ENCODE results near the gene NRM.
A peak's percentile ranks its signal among the peaks of the same experiment; 100 is the strongest.

Gene NRM

DNA sequence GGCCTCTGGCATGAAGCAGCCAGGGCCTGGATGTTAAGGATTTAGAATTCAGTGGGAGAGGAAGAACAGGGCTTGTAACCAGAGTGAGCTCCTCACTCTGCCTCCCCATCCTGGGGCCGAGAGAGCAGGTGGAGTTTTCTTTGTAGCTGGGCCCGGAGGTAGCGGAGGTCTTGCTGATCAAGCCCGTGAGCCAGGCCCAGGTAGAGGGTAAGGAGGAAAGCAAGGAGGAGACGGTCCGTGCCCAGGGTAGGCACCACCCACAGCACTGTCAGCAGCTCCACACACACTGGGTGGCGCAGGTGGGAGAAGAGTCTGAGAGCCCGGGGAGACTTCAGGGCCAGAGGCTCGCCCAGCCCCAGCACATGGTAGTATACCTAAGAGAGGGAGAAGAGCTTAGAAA lies 2.2 kb downstream of the NRM start:
- no peak for DNase-seq (ENCODE audit: low read depth in 3 of 3)

DNA sequence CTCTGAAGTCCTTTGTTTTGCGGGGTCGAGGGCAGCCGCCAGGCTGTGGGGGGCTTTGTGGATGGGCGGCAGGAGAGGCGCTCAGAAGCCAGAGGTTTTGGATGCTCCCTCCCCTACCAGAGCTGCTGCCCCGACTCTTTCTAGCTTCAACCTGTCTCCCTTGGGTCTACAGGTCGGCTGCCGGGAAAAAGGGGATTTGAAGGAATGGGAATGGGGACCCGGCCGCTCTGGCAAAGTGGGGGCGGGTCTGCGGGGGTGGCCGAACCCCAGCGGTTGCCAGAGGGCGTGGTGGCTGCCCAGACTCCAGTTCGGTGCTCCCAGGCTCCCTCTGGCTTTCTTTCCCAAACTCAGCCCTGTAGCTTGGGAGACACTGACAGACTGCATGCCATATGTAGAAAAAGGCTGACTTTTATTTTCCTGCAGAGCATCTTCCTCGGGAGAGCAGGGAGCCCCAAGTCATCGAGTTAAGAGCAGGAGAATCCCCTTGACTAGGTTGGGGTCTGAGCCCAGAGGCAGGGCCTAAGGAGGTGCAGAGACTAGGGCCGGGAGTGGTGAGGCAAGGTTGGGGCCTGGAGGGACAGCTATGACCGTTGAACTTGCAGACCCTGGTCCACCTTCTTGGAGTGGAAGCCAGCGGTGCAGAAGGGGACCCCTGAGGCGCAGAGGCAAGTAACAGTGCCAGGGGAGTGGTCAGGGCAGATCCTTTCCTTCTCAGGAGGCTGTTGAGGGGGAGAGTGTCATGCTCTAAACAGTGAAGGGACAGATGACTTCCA lies 2.9 kb downstream of the NRM start:
- no peak for DNase-seq (ENCODE audit: low read depth in 3 of 3)

DNA sequence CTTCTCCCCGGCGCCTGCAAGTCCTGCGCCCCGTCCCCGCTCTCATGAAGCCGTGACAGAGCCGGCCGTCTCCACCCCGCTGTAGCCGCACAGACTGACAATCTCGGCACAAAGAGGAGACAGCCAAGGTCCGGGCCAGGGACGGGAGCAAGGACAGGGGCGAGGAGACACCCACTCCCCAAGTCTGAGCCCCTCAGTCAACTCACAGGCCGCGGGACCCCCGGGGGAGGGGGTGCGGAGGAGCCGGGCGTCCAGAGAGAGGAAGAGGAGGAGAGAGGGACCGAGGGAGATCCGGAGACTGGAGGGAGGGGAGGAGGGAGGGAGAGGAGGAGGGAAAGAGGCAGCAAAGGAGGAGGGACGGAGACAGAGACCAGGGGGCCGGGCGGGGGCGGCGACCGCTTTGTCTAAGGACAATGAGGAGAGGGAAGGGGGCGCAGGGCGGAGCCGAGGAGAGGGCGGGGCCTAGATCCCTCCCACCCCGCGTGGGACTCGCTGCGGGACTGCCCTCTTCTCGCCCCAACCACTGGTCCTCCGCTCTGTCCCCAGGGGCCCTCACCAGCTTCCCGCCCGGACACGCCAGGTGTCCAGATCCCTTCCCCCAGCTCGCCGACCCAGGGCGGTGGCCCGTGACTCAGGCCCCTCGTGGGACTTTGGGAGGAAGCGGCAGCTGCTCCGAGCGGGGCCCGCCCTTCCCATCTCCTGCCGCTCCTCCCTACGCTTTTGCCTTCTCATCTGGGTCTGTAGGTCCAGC lies 3.7 kb downstream of the NRM start:
- peak in 2 of 3 experiments; percentile 75 to 95 for DNase-seq (ENCODE audit: low read depth in 3 of 3)

DNA sequence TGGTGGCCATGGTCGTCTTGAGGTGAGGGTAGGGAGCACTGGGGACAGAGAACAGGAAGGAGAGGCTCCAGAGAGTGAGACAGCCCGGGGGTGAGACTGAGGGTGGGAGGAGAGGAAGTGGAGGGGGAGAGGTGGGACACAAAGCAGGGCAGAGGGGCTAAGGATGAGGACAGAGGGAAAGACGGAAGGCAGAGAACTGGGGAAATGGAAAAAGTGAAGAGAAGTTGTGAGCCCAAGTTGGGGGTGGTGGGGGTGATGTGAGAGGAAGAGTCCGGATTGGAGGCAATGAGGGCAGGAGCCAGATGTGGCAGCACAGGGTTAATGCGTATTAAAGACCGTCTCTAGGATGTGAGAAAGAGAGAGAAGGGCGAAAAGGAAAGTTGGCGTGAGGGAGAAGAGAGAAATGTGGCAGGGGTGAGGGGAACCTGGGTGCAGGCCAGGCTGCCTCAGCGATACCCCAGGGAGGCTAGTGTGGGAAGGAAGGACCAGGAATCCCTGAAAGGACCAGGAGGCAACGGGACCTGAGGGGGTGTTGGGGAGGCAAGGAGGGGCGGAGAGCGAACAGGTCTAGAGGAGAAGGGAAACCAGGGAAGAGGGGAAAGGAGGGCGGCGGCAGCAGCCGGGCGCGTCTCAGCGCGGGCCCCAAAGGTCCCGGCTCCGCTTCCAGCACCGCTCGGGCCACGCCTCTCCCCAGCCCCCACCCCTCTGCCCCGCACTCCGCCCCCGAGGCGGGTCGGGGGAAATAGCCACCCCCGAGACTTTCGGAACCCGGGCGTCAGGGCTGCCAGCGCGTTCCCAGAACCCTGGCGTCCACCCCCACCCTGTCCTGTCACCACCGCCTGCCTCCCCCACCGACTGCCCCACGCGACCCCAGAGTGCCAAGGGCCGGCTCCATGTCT lies 4.5 kb downstream of the NRM start, which contains the start of gene PPP1R18:
Gene PPP1R18, minus strand, starts transcription at position 637 of the 899 bp plus-strand sequence. Its CDS starts 627 bp downstream, at position 10.
- peak; percentile 76 to 91 (median 80) for DNase-seq (ENCODE audit: low read depth in 3 of 3)

DNA sequence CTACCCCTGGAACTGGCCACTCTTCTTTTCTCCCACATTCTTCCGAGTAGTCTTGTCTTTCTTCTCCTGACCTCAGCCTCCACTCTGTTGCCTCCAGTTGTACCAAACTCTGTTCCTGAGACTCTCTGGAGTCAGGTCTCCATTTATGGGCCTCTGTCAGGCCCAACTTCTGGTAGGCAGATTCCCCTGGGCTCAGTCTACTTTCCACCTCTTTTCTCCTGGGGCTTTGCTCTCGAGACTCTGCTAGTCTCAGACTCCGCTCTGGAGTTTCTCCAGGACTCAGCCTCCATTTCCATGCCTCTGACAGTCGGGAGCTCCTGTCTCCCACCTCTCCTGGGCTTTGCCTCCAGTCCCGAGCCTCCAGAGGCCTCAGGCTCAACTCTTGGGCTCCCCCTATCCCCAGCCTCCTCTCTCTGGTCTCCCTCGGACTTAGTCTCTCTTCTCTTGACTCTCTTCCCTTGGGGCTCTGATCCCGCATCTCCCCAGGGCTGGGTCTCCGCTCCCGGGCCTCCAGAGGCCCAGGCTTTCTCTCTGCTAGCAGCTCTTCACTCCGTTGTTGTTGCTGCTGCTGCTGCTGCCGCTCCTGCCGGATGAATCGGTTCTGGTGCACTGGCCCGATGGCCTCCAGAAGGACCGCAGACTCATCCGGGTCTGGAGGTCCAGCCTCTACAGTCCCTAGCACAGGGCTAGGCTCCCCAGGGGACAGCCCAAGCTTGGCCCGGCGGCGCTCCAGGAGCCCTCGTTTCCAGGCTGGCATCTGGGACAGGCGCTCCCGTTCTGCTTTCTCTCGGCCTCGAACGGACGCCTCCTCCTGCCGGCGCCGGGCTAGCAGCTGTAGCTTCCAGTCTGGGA lies 5.4 kb downstream of the NRM start:
- DNase-seq (ENCODE audit: low read depth in 3 of 3): no peak

DNA sequence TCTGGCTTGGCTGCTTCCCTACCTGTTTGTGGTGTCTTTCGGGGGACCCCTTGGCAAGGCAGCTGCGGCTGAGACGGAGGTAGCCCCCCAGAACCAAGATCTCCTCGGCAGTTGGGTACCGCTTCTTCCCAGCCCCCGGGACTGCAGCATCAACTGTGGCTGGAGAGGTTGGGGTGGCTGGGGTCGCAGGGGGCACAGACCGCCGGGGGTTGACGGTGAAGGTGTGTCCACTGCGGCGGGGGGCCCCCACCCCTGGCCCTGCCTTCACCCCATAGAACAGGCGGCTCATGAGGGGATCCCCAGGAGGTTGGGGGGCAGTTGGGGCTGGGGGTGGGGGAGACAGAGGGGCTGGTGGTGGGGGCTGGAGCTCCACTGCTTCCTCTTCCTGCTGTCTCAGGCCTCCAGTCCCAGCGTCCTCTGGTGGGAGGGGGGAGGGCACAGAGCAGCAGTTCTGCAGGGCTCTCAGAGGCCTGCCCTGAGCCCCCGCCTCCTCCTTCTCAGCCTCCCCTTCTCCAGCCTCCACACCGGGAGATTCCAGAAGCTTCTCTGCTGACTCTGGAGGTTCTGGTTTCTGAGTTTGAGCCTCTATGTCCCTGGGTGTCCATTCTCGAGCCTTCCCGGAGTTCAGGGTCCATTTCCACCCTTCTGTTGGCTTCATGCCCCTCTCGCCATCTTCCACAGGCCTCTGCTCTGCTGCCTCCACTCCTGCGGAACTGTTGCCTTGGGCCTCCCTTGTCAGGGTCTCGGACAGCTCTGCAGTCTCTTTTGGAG lies 6.2 kb downstream of the NRM start:
- DNase-seq (ENCODE audit: low read depth in 3 of 3): peak in 1 of 3 experiments; percentile 61

DNA sequence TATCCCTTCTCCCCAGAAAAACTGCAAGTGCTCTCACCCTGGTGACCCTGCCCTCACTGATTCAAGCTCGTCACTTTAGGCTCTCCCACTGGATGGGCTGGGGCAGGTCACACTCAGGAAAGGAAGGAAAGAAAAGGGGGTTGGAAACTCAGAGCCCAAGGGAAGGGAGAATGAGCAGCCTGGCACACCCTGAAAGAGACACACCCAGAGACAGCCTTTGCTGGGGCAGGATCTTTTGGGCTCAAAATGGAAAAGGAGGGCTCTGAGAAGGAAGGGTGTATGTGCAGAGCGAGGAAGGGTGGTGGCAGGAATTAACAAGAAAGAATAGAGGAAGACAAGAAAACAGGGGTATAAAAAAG lies 6.8 kb downstream of the NRM start:
- no peak for DNase-seq (ENCODE audit: low read depth in 3 of 3)

DNA sequence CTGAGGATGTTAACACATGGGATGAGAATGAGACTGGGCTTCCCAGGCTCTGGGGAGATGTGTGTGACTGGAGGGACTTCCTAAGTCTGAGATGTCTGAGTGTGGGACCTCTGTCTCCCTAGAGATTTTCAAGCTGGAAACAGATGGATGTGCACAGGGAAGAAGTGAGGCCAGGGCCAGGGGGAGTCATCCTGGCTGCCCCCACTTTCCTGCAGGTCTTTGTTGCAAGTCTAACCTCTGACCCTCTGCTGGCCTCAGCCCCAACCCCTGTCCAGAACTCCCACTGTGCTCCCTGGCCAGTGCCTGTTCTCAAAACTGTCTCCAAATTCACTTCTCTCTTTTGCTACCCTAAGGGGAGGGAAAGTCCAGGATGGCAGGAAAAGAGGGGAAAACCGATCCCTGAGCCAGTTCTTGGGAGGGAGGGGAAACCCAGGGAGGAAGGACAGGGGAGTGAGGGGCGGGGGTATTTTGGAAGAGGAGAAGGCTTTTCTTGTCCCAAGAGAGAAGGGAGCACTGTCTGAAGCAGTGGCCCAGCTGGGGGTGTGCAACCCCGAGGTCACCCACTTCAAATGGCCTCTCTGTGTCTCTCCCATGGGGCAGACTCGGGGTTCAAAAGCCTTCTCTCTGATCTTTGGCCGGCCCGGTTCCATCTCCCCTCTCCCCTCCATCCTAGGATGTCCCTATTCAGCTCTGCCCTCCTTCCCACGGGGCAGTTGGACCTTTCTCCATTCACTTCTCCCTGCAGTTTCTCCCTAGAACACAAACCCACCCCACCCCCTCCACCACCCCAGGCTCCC lies 7.4 kb downstream of the NRM start:
- DNase-seq (ENCODE audit: low read depth in 3 of 3): no peak

DNA sequence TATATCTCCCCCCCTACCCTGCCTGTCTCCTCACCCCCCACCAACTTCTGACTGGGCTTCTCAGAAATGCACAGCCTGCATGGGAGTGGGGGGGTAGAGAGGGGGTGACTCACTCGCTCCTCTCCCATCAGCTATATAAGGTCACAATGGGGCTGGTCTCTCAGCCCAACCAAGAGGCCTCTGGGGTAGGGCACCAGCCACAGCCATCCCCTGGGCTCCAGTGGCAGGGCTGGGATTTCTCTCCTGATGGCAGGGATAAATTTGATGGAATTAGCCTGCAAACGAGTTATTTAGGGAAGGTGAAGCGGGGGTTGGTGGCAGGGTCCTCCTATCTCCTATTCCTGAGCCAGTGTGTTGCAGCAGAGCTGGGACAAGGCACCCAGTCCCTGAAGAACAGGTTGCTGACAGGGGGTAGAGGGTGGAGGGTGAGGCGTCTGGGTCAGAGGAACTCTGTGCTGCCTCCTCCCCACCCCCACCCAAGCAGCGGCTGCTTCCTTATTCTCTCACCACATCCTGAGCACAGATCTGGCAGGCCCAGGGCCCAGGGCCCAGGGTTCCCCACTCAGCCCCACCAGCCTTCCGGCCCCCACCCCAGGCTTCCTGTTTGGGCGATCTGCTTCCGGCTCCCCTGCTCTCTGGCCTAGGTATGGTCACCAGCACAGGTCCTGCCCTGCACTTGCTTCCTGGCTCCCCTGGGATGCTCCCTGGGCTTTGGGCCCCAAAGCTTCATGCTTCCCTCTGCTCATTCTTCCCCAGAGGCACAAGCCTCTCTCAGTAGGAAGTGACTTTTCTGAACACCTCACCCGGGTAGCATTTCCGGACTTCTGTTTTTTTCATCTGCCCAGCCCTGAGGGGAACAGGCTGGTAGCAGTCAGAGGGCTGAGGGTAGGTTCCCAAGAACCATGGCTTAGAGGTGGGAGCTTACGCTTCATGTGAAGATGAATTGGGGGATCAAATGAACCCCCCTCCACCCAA lies 8.4 kb downstream of the NRM start:
- DNase-seq (ENCODE audit: low read depth in 3 of 3): peak; percentile 67 to 85 (median 74)

DNA sequence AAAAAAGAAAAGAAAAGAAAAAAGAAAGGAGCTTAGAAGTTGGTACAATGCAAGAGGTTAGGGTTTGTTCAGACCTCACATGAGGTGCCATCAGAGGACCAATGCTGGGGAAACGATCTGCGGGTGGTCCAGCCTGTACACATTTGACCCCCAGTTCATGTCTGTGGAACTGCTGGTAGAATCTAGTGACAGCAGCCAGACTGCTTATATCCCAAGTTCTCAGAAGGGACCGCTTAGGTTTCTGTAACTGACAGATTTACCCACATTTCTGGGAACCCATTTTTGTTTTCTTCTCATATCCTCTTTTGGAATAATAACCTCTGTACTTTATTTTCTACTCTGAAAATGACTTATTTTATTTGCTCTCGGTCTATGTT lies 9.0 kb downstream of the NRM start:
- DNase-seq (ENCODE audit: low read depth in 3 of 3): no peak

DNA sequence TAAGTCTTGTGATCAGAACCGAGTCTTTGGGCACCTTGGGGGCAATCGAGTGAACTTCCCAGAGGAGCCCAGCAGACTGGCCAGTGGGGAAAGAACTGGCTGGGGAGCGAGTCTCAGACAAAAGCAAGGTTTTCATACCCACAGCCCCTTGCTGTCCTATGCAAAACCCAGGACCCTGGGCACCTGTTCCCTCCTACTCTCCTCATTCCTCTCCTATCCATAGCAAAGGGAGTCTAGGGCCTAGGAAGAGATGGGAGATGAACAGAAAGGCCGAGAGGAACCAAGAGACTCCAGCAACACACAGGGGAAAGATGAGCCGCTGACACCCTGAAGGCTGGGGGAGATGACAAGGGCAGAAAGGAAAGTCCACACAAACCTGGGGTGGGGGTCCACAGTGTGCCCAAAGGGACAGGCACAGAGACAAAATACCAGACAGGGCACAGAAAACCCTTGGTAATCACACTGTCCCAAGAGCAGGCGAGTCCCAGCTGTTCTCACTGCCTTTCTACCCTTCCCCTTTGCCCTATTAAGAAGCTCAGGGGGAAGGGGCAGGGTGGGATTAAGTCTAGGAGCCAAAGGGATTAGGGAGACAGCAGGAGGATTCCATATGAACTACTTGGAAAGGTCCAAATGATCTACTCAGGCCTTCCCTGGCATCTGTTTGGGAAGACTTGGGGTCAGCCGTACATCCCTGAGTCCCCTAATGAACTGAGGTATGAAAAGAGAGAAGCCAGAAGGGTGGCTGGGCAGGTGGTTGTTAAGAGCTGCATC lies 10.8 kb downstream of the NRM start:
- no peak for DNase-seq (ENCODE audit: low read depth in 3 of 3)

DNA sequence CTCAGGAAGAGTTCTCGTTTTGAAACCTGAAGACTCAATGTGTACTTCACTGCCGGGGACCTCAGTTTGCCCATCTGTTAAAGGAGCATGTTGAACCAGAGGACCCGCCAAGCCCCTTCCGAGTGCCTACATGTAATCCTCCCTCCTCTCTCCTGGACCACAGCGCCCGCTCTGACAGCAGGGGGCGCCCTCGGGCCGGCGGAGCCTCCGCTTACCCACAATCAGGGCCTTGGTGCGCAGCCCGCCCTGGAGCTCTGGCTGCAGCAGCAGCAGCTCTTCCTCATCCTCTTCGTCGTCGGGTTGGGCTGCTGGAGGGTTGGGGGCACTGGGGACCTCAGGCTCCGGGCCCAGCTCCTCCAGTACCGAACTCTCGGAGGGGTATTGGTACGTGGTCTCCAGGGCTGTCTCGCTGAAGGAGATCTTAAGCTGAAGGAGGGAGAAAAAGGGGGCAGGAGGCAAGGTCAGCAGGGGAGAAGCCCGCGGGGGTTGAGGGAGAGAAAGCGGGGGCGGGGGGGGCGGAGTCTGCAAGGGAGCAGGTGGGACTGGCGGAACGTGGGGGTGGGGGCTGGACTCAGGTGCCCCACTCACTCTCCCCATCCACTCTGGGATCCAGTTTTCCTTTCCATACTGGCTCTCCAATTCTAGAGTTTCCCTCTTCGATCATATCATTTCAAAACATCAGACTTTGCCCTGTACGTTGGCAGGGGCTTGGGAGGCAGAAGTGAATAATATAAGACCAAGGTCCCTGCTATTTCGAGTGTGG lies 11.6 kb downstream of the NRM start:
- DNase-seq (ENCODE audit: low read depth in 3 of 3): peak; percentile 80 to 90 (median 86)

DNA sequence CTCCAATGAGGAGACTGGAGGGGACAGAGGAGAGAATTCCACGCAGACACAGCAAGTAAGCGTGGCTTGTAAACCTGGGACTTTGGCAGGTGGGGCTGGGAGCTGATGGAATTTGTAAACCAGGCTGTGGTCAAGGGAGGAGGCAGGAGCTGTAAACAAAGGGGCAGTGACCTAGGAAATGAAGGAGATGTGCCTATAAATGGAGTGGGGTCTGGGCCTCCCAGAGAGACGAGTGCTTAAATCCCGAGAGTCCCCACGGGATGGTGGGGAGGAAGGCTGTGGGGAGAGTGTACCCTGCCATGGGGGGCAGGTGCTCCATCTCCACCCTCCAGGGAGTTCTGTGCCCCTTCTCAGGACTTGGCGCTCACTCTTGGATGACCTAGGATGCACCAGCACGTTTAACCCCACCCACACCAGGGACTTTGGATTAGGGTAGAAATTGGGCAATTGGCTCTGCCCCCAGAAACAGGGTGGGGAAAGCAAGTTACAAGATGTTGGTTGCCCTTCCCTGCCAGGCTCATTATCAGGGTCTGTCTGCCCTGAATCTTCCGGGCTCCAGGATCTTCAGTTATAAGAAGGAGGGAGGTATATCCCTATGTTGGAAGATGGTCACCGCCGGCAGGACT lies 14.0 kb downstream of the NRM start:
- no peak for DNase-seq (ENCODE audit: low read depth in 3 of 3)

DNA sequence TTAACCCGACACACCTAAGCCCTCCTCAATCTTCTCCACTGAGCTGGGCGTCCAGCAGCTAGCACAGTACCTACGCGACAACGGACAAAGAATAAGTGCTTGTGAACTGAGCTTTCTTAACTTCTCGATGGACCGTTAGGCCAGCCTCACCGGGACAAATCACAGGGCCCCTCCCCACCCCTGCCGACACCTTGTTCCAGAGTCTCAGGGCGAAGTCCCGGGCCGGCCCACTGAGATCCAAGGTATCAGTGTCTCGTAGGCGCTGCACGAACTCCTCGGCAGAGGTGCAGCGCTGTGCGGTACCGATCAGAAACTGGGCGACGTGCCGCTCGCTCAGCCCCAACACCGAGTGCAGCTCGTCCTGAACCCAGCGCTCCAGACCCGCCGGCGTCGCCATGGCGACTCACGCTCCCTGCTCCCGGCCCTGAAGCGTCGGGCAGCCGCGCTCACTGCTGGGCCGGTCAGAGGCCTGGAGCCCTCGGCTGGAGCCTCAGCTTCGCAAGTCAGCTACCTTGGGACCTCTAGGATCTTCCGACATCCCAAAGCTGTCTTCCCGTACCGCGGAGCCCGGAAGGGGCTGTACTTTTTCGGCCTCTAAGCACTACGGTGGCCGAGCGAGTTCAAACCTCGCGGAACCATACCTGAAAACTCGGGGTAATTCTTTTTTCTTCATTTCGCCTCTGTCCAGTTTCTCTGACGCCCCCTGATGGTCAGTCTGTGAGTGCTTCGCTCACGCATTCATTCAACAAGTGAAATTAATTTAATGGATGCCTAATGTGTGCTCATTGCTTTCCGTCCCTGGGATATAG lies 18.1 kb downstream of the NRM start, which contains the start of gene DHX16:
Gene DHX16, minus strand, starts transcription at position 562 of the 809 bp plus-strand sequence. Its CDS starts 165 bp downstream, at position 397.
- DNase-seq (ENCODE audit: low read depth in 3 of 3): peak; percentile 78 to 90 (median 88)

DNA sequence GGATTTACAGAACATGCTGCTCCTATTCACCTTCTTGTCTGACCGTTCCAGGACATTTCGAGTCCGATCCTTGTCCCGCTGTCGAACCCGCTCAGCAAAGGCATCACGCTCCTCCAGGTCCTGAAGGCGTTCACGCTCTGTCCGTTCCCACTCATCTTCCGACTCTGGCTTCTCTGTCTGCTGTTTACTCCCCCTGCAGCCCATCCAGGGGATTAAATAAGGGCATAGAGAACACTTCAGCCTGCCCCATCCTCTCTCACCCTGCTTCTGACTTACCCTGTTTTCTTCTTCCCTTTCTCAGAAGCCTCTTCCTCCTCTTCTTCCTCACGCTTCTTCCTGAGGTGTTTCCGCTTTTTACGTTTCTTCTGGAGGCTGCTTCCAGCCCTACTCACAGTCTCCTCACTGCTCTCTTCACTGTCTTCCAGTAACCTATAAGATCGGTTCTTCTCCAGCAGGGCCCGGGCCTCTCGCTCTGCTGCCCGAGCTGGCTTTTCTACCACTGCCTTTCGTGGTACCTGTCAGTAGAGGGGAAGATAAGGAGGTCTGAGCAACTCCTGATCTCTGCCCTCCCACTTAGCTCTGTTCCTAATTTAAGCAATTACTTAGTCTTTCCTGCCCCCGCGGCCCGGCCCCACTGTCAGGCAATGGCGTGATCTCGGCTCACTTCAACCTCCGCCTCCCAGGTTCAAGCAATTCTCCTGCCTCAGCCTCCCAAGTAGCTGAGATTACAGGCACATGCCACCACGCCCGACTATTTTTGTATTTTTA lies 19.8 kb downstream of the NRM start:
- DNase-seq (ENCODE audit: low read depth in 3 of 3): no peak
